Measurements from ENCODE around the gene CSHL1. TPM values are rescaled to one million over a fixed set of nuclear protein-coding genes. Genes with fewer than 3 reads are reported as not detected.

The CSHL1 gene
- total and polyA plus RNA-seq, 9 of the 15 experiments (the other 6 are each of a cell fraction or from before 2014, with no cell fraction given): not detected

DNA sequence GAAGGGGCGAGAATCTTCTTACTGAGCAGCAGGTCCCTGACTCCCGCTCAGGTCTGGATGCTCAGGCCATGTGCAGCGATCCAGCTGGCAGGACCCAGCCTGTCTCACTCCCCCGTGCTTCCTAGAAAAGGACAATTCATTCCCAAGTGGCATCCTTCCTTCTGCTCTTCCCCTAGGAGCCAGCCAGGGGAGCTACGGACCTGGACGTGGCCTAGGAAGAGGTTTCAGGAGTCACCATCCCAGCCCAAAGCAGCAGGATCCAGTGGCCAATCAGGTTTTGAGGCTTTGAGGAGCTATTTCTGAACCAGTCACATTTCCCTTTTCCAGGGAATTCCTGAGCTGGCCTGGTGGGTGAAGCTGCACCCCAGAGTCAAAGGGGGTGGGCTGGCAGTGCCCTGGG lies 28.8 kb upstream of the CSHL1 start:
- H3K4me1 ChIP-seq (replicated peaks in 1 of 2; ENCODE audit: control insufficient read depth in 2 of 2, insufficient read depth in 2 of 2, low read length in 2 of 2): peaks cover 0 to 28% of the 10 kb centered on the region in 2 experiments; a peak in 3 of 5 replicates
- H3K79me2 ChIP-seq (ENCODE audit: control insufficient read depth, insufficient read depth, low read length): no peaks in the 10 kb centered on the region
- no TSS peak for BruUV-seq (replicated peaks)
- no peak for DNase-seq (ENCODE audit: extremely low read depth in 1 of 4, low spot score in 3 of 4)
- H2AFZ ChIP-seq (ENCODE audit: low read depth, low read length): no peak overlapping the region
- peak overlapping the region in 1 of 2 experiments; percentile 41; a peak in 1 of 4 replicates for H3K9ac ChIP-seq (ENCODE audit: insufficient read depth in 1 of 2, low read depth in 2 of 2, low read length in 2 of 2)
- no peak overlapping the region for H3K4me2 ChIP-seq (ENCODE audit: insufficient read depth, low read length)
- peaks cover 21 to 56% of the 10 kb centered on the region in 2 experiments for H3K27me3 ChIP-seq (ENCODE audit: control insufficient read depth in 2 of 2, insufficient read depth in 2 of 2, low read length in 2 of 2)
- CTCF ChIA-PET (ENCODE audit: low intra/inter-chr PET ratio): no interaction called here
- H3K9me3 ChIP-seq (replicated peaks; ENCODE audit: control insufficient read depth, insufficient read depth, low read depth, low read length): no peaks in the 10 kb centered on the region; the same call in 1 of the 2 replicates
- no peaks in the 10 kb centered on the region for H3K36me3 ChIP-seq (ENCODE audit: control insufficient read depth, insufficient read depth, low read length)
- no peak overlapping the region for H3K4me3 ChIP-seq
- WGBS (ENCODE audit: insufficient coverage, low coverage, missing lambda C conversion rate): 17% methylated on average over 6 of the region's 6 CpGs
- POLR2A ChIA-PET: interaction anchor here (0.9 kb wide), 1 partner anchor 9 kb away, joined by 5 read pairs; the partner anchor contains the start of gene CD79B
- no peak for FAIRE-seq
- no peak overlapping the region for H3K27ac ChIP-seq (ENCODE audit: extremely low read depth, low read depth, low read length)
- in situ Hi-C loops (cut with MboI): no loop called here
- no peaks in the 10 kb centered on the region for H3K9me1 ChIP-seq (ENCODE audit: control insufficient read depth, insufficient read depth, low read length)
- H4K20me1 ChIP-seq (replicated peaks; ENCODE audit: control insufficient read depth, insufficient read depth, low read length): no peaks in the 10 kb centered on the region; the same call in 1 of the 2 replicates
- intact Hi-C loops (cut with micrococcal nuclease): loop anchor here (10.0 kb wide), 1 partner anchor 85 kb away; the partner anchor contains the start of gene ICAM2
- ATAC-seq: no peak; the same call in 2 of the 3 replicates
- TF ChIP-seq RBM22 (IDR thresholded peaks at IDR 0.05; ENCODE audit: low read depth, low read length, poor library complexity, severe bottlenecking) (no peak), OTX1 (CRISPR knock-in tag; IDR thresholded peaks at IDR 0.05) (no peak), PHB2 (IDR thresholded peaks at IDR 0.05; ENCODE audit: low read depth) (no peak), TCF7L2 (IDR thresholded peaks at IDR 0.05; ENCODE audit: low read depth, low read length) (no peak), SAFB2 (IDR thresholded peaks at IDR 0.05; ENCODE audit: borderline replicate concordance, low read depth, low read length, severe bottlenecking) (no peak), ZNF41 (CRISPR knock-in tag; conservative IDR thresholded peaks at IDR 0.05) (no peak), HEY1 (CRISPR knock-in tag; IDR thresholded peaks at IDR 0.05; ENCODE audit: borderline replicate concordance) (no peak), ZNF121 (CRISPR knock-in tag; conservative IDR thresholded peaks at IDR 0.05) (no peak), GATA2 (CRISPR knock-in tag; IDR thresholded peaks at IDR 0.05) (no peak), ZNF239 (CRISPR knock-in tag; IDR thresholded peaks at IDR 0.05) (no peak), POLR2B (IDR thresholded peaks at IDR 0.05; ENCODE audit: low read depth, partially characterized antibody) (no peak), FUS (optimal IDR thresholded peaks at IDR 0.05; ENCODE audit: low read depth, low read length) (no peak), DPF2 (IDR thresholded peaks at IDR 0.05) (no peak), EHMT2 (IDR thresholded peaks at IDR 0.05) (no peak), ZNF12 (CRISPR knock-in tag; IDR thresholded peaks at IDR 0.05) (no peak), ZNF232 (CRISPR knock-in tag; IDR thresholded peaks at IDR 0.05) (no peak), ZNF586 (CRISPR knock-in tag; conservative IDR thresholded peaks at IDR 0.05) (no peak), HSF4 (CRISPR knock-in tag; IDR thresholded peaks at IDR 0.05; ENCODE audit: borderline replicate concordance) (no peak), TAF9B (IDR thresholded peaks at IDR 0.05; ENCODE audit: partially characterized antibody) (no peak), HMGN3 (IDR thresholded peaks at IDR 0.05; ENCODE audit: borderline replicate concordance, extremely low read depth, insufficient read length, low read depth, low read length) (no peak)

Measured in K562 (cell line).